Trophoblast cell (in vitro differentiated cells and primary cell): ENCODE data around the gene BRAF.
"Not testable (repeated sequence)": the region's sequence is repeated elsewhere in the genome, so short reads cannot be mapped to it uniquely, and the experiment has no call there.

Experiments used
- DNase-seq, 2 donors: peaks; one replicate each; pipeline ENCODE4 v3.0.0-alpha.2; 2016
- H2AFZ ChIP-seq: 2 replicates; pipeline ENCODE4 v1.6.1; 2013; ENCODE audit warnings: low read length, moderate library complexity, mild to moderate bottlenecking; ENCODE audit not compliant: insufficient read depth, poor library complexity
- H2AK5ac ChIP-seq: 2 replicates; pipeline ENCODE4 v1.6.1; 2013; ENCODE audit warnings: mild to moderate bottlenecking, low read length
- H2BK120ac ChIP-seq: 2 replicates; pipeline ENCODE4 v1.6.1; 2013; ENCODE audit warnings: low read length, mild to moderate bottlenecking, moderate library complexity; ENCODE audit not compliant: insufficient read depth, poor library complexity
- H2BK12ac ChIP-seq: 2 replicates; pipeline ENCODE4 v1.6.1; 2013; ENCODE audit warnings: mild to moderate bottlenecking, low read length, moderate library complexity
- H2BK5ac ChIP-seq: 2 replicates; pipeline ENCODE4 v1.6.1; 2013; ENCODE audit warnings: low read length, low read depth, moderate library complexity, mild to moderate bottlenecking; ENCODE audit not compliant: poor library complexity
- H3K14ac ChIP-seq: 2 replicates; pipeline ENCODE4 v1.6.1; 2013; ENCODE audit warnings: mild to moderate bottlenecking, low read length
- H3K18ac ChIP-seq: 2 replicates; pipeline ENCODE4 v1.6.1; 2013; ENCODE audit warnings: mild to moderate bottlenecking, low read length
- H3K23ac ChIP-seq: 2 replicates; pipeline ENCODE4 v1.6.1; 2013; ENCODE audit warnings: low read length
- H3K27ac ChIP-seq: 2 replicates; pipeline ENCODE4 v1.5.1; 2013; ENCODE audit warnings: low read depth, mild to moderate bottlenecking, inconsistent platforms, low read length, moderate library complexity
- H3K27me3 ChIP-seq: 2 replicates; pipeline ENCODE4 v1.6.1; 2013; ENCODE audit warnings: inconsistent platforms, mild to moderate bottlenecking, low read length, moderate library complexity; ENCODE audit not compliant: insufficient read depth
- H3K36me3 ChIP-seq, 2 experiments: 1 replicate in 1 of 2; 2 replicates in 1 of 2; pipeline ENCODE4 v1.6.1; 2013; ENCODE audit warnings: low read length in 2 of 2, mild to moderate bottlenecking in 2 of 2, moderate library complexity in 1 of 2; ENCODE audit not compliant: insufficient read depth in 2 of 2, control insufficient read depth in 1 of 2
- H3K4ac ChIP-seq: 2 replicates; pipeline ENCODE4 v1.6.1; 2013; ENCODE audit warnings: low read depth, mild to moderate bottlenecking, low read length, moderate library complexity
- H3K4me1 ChIP-seq, 2 experiments: 1 replicate in 1 of 2; 2 replicates in 1 of 2; pipeline ENCODE4 v1.6.1; 2013; ENCODE audit warnings: low read length in 2 of 2, mild to moderate bottlenecking in 2 of 2, moderate library complexity in 1 of 2; ENCODE audit not compliant: insufficient read depth in 2 of 2, control insufficient read depth in 1 of 2
- H3K4me2 ChIP-seq: 2 replicates; pipeline ENCODE4 v1.6.1; 2013; ENCODE audit warnings: inconsistent platforms, mild to moderate bottlenecking, low read length, moderate library complexity
- H3K4me3 ChIP-seq: 2 replicates; pipeline ENCODE4 v1.5.1; 2013; ENCODE audit warnings: mild to moderate bottlenecking, low read depth, low read length, inconsistent platforms
- H3K79me1 ChIP-seq: one replicate; pipeline ENCODE4 v1.6.1; 2013; ENCODE audit warnings: low read length
- H3K79me2 ChIP-seq: 2 replicates; pipeline ENCODE4 v1.6.1; 2013; ENCODE audit warnings: low read length, mild to moderate bottlenecking; ENCODE audit not compliant: control insufficient read depth, insufficient read depth, poor library complexity
- H3K9ac ChIP-seq: 2 replicates; pipeline ENCODE4 v1.6.1; 2013; ENCODE audit warnings: mild to moderate bottlenecking, low read length
- H3K9me3 ChIP-seq: 2 replicates; pipeline ENCODE4 v1.6.1; 2013; ENCODE audit warnings: low read depth, mild to moderate bottlenecking, control low read depth, inconsistent platforms, low read length; ENCODE audit not compliant: insufficient read depth
- H4K12ac ChIP-seq: 2 replicates; pipeline ENCODE4 v1.6.1; 2013; ENCODE audit warnings: low read depth, mild to moderate bottlenecking, low read length, moderate library complexity
- H4K8ac ChIP-seq: 2 replicates; pipeline ENCODE4 v1.6.1; 2013; ENCODE audit warnings: low read depth, mild to moderate bottlenecking, low read length, moderate library complexity
- H4K91ac ChIP-seq: one replicate; pipeline ENCODE4 v1.6.1; 2013; ENCODE audit warnings: low read depth, mild to moderate bottlenecking, low read length, moderate library complexity
- WGBS: extraction: QIAGEN DNeasy Blood & Tissue Kit; methylation state at CpG from one replicate; pipeline ENCODE4 v1.1.7; 2013; ENCODE audit warnings: missing lambda C conversion rate; ENCODE audit not compliant: insufficient read length, insufficient coverage; ENCODE audit errors: extremely low coverage; 5-methylcytosine and 5-hydroxymethylcytosine counted together

BRAF gene

GRCh38 chr7:140966561-140967233 lies 42.0 kb upstream of the BRAF start:
- Histone ChIP-seq H3K23ac (no peak overlapping the region), H3K36me3 (no peaks in the 10 kb centered on the region), H3K4me1 (no peaks in the 10 kb centered on the region), H3K9me3 (no peaks in the 10 kb centered on the region), H2BK12ac (no peak overlapping the region), H3K4me3 (no peak overlapping the region), H2BK5ac (no peak overlapping the region), H3K79me1 (no peaks in the 10 kb centered on the region), H3K14ac (no peak overlapping the region), H4K8ac (no peak overlapping the region), H3K4me2 (no peak overlapping the region), H2AK5ac (no peak overlapping the region), H3K18ac (no peak overlapping the region), H4K12ac (no peak overlapping the region), H3K4ac (no peak overlapping the region), H3K9ac (no peak overlapping the region), H3K27me3 (no peaks in the 10 kb centered on the region), H3K79me2 (no peaks in the 10 kb centered on the region), H3K27ac (no peak overlapping the region), H4K91ac (no peak overlapping the region), H2AFZ (no peak overlapping the region), H2BK120ac (no peak overlapping the region)
- no peak for DNase-seq
- WGBS, result no CpG with 5 or more reads among the region's 5 CpGs

- H2AK5ac ChIP-seq, result no peak overlapping the region
- peaks cover 6% of the 10 kb centered on the region for H3K9me3 ChIP-seq
- H2BK12ac ChIP-seq, result no peak overlapping the region
- H2BK5ac ChIP-seq, result no peak overlapping the region
- no peak overlapping the region for H3K4me3 ChIP-seq
- H3K23ac ChIP-seq, result no peak overlapping the region
- WGBS, result no CpG with 5 or more reads among the region's 4 CpGs
- H3K4ac ChIP-seq, result no peak overlapping the region
- H2BK120ac ChIP-seq, result no peak overlapping the region
- no peak overlapping the region for H4K8ac ChIP-seq
- no peak overlapping the region for H3K14ac ChIP-seq
- H3K9ac ChIP-seq, result no peak overlapping the region
- no peaks in the 10 kb centered on the region for H3K79me1 ChIP-seq
- H3K36me3 ChIP-seq, result no peaks in the 10 kb centered on the region
- no peak overlapping the region for H3K4me2 ChIP-seq
- H4K12ac ChIP-seq, result no peak overlapping the region
- H3K27me3 ChIP-seq, result no peaks in the 10 kb centered on the region
- H3K27ac ChIP-seq, result no peak overlapping the region
- no peaks in the 10 kb centered on the region for H3K4me1 ChIP-seq
- no peaks in the 10 kb centered on the region for H3K79me2 ChIP-seq
- H4K91ac ChIP-seq, result no peak overlapping the region
- H2AFZ ChIP-seq, result no peak overlapping the region
- no peak overlapping the region for H3K18ac ChIP-seq
- DNase-seq, result no peak
Measured at GRCh38 chr7:140961117-140961516, 36.4 kb upstream of the BRAF start.

- H3K9me3 ChIP-seq, H2AK5ac ChIP-seq: not testable (repeated sequence)
Measured at GRCh38 chr7:140956997-140957396, 32.3 kb upstream of the BRAF start.

GRCh38 chr7:140945940-140946339 lies 21.2 kb upstream of the BRAF start:
- H3K23ac ChIP-seq, result no peak overlapping the region
- H3K4ac ChIP-seq, result no peak overlapping the region
- no CpG with 5 or more reads among the region's 2 CpGs for WGBS
- no peak overlapping the region for H3K4me3 ChIP-seq
- H3K4me1 ChIP-seq, result no peaks in the 10 kb centered on the region
- no peak overlapping the region for H4K12ac ChIP-seq
- no peaks in the 10 kb centered on the region for H3K27me3 ChIP-seq
- no peaks in the 10 kb centered on the region for H3K9me3 ChIP-seq
- H4K91ac ChIP-seq, result no peak overlapping the region
- no peaks in the 10 kb centered on the region for H3K79me1 ChIP-seq
- no peak overlapping the region for H3K14ac ChIP-seq
- H2AK5ac ChIP-seq, result no peak overlapping the region
- H3K36me3 ChIP-seq, result no peaks in the 10 kb centered on the region
- no peak for DNase-seq
- no peak overlapping the region for H2BK5ac ChIP-seq
- no peak overlapping the region for H3K18ac ChIP-seq
- no peak overlapping the region for H3K9ac ChIP-seq
- no peaks in the 10 kb centered on the region for H3K79me2 ChIP-seq
- no peak overlapping the region for H3K4me2 ChIP-seq
- no peak overlapping the region for H2BK12ac ChIP-seq
- H2AFZ ChIP-seq, result no peak overlapping the region
- no peak overlapping the region for H4K8ac ChIP-seq
- no peak overlapping the region for H2BK120ac ChIP-seq
- no peak overlapping the region for H3K27ac ChIP-seq

More at GRCh38 chr7:140956997-140957396, 32.3 kb upstream of the BRAF start:
- H2BK5ac ChIP-seq, H3K4me1 ChIP-seq, H3K27me3 ChIP-seq, H2BK12ac ChIP-seq, H3K18ac ChIP-seq, H3K4me2 ChIP-seq, H3K4me3 ChIP-seq, H3K79me1 ChIP-seq, H3K23ac ChIP-seq, H4K8ac ChIP-seq, H3K4ac ChIP-seq, H3K79me2 ChIP-seq, H3K14ac ChIP-seq, H4K91ac ChIP-seq, H3K9ac ChIP-seq, H4K12ac ChIP-seq, H3K36me3 ChIP-seq, H2AFZ ChIP-seq, H3K27ac ChIP-seq, H2BK120ac ChIP-seq, DNase-seq: not testable (repeated sequence)
- no CpG with 5 or more reads among the region's 25 CpGs for WGBS
